ENCODE data around the gene DFFB.

GRCh38 chr1:3930301-3931006, 73.2 kb downstream of the DFFB start:
- TF ChIP-seq EZH2phosphoT487 (IDR thresholded peaks at IDR 0.05; ENCODE audit: borderline replicate concordance) (no peak), SP1 (IDR thresholded peaks at IDR 0.05; ENCODE audit: low read depth) (no peak), POLR2A (IDR thresholded peaks at IDR 0.05; ENCODE audit: borderline replicate concordance, extremely low read depth, insufficient read depth, insufficient read length) (no peak), SIN3A (IDR thresholded peaks at IDR 0.05; ENCODE audit: low read depth) (no peak), ZNF274 (IDR thresholded peaks at IDR 0.05; ENCODE audit: low read depth, low read length) (no peak), POLR2AphosphoS5 (IDR thresholded peaks at IDR 0.05; ENCODE audit: low read depth, low read length) (no peak), EZH2 (IDR thresholded peaks at IDR 0.05) (no peak), TCF7L2 (IDR thresholded peaks at IDR 0.05; ENCODE audit: borderline replicate concordance, extremely low read depth, insufficient read depth, insufficient read length) (no peak), EGR1 (IDR thresholded peaks at IDR 0.05; ENCODE audit: low read depth) (no peak), CBX3 (IDR thresholded peaks at IDR 0.05; ENCODE audit: low read depth) (no peak), RAD21 (IDR thresholded peaks at IDR 0.05; ENCODE audit: low read depth) (no peak)
- TF ChIP-seq, protein P1, sequence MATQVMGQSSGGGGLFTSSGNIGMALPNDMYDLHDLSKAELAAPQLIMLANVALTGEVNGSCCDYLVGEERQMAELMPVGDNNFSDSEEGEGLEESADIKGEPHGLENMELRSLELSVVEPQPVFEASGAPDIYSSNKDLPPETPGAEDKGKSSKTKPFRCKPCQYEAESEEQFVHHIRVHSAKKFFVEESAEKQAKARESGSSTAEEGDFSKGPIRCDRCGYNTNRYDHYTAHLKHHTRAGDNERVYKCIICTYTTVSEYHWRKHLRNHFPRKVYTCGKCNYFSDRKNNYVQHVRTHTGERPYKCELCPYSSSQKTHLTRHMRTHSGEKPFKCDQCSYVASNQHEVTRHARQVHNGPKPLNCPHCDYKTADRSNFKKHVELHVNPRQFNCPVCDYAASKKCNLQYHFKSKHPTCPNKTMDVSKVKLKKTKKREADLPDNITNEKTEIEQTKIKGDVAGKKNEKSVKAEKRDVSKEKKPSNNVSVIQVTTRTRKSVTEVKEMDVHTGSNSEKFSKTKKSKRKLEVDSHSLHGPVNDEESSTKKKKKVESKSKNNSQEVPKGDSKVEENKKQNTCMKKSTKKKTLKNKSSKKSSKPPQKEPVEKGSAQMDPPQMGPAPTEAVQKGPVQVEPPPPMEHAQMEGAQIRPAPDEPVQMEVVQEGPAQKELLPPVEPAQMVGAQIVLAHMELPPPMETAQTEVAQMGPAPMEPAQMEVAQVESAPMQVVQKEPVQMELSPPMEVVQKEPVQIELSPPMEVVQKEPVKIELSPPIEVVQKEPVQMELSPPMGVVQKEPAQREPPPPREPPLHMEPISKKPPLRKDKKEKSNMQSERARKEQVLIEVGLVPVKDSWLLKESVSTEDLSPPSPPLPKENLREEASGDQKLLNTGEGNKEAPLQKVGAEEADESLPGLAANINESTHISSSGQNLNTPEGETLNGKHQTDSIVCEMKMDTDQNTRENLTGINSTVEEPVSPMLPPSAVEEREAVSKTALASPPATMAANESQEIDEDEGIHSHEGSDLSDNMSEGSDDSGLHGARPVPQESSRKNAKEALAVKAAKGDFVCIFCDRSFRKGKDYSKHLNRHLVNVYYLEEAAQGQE (IDR thresholded peaks at IDR 0.05; ENCODE audit: low read depth) = no peak
- TF ChIP-seq, protein P2, sequence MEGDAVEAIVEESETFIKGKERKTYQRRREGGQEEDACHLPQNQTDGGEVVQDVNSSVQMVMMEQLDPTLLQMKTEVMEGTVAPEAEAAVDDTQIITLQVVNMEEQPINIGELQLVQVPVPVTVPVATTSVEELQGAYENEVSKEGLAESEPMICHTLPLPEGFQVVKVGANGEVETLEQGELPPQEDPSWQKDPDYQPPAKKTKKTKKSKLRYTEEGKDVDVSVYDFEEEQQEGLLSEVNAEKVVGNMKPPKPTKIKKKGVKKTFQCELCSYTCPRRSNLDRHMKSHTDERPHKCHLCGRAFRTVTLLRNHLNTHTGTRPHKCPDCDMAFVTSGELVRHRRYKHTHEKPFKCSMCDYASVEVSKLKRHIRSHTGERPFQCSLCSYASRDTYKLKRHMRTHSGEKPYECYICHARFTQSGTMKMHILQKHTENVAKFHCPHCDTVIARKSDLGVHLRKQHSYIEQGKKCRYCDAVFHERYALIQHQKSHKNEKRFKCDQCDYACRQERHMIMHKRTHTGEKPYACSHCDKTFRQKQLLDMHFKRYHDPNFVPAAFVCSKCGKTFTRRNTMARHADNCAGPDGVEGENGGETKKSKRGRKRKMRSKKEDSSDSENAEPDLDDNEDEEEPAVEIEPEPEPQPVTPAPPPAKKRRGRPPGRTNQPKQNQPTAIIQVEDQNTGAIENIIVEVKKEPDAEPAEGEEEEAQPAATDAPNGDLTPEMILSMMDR (IDR thresholded peaks at IDR 0.05 in 2 of 3, conservative IDR thresholded peaks at IDR 0.05 in 1 of 3; ENCODE audit: borderline replicate concordance in 1 of 3, insufficient read depth in 1 of 3, low read depth in 2 of 3, low read length in 2 of 3) = no peak
- TF ChIP-seq, protein P3, sequence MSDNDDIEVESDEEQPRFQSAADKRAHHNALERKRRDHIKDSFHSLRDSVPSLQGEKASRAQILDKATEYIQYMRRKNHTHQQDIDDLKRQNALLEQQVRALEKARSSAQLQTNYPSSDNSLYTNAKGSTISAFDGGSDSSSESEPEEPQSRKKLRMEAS (IDR thresholded peaks at IDR 0.05) = no peak
